Measurements from ENCODE around the gene ADCY9.

The ADCY9 gene

DNA sequence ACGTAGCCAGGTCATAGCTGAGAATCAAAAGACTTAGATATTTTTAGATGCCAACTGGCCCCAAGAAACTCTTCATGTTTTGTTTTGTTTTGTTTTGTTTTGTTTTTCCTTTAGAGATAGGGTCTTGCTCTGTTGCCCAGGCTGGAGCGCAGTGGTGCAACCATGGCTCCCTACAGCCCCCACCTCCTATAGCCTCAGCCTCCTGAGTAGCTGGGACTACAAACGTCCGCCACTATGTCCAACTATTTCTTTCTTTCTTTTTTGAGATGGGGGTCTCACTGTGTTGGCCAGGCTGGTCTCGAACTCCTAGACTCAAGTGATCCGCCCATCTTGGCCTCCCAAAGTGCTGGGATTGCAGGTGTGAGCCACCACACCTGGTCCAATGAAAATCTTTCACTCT lies 107.1 kb downstream of the ADCY9 start:
- no peak for DNase-seq (ENCODE audit: extremely low read depth, low read depth)
- TF ChIP-seq, protein P1, sequence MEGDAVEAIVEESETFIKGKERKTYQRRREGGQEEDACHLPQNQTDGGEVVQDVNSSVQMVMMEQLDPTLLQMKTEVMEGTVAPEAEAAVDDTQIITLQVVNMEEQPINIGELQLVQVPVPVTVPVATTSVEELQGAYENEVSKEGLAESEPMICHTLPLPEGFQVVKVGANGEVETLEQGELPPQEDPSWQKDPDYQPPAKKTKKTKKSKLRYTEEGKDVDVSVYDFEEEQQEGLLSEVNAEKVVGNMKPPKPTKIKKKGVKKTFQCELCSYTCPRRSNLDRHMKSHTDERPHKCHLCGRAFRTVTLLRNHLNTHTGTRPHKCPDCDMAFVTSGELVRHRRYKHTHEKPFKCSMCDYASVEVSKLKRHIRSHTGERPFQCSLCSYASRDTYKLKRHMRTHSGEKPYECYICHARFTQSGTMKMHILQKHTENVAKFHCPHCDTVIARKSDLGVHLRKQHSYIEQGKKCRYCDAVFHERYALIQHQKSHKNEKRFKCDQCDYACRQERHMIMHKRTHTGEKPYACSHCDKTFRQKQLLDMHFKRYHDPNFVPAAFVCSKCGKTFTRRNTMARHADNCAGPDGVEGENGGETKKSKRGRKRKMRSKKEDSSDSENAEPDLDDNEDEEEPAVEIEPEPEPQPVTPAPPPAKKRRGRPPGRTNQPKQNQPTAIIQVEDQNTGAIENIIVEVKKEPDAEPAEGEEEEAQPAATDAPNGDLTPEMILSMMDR (IDR thresholded peaks at IDR 0.05; ENCODE audit: low read depth, low read length): no peak

DNA sequence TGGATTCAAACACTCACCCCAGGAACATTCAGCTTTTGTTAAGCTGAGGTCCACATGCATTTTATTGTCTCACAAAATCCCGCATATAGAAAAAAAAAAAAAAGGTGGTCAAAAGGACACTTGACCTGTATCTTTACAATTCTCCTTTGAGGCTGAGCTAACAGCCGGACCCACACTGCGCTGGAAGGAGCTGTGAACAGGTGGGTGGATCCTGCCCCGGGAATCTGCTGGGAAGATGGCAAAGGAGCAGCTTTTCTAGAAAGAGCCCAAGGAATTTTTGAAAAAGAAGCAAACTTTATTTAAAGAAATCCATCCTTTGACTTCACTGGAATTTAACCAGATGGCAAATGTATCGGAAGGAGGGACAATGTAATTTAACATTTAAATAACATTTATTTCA lies 108.1 kb downstream of the ADCY9 start:
- TF ChIP-seq, protein P1 (IDR thresholded peaks at IDR 0.05; ENCODE audit: low read depth, low read length): no peak

DNA sequence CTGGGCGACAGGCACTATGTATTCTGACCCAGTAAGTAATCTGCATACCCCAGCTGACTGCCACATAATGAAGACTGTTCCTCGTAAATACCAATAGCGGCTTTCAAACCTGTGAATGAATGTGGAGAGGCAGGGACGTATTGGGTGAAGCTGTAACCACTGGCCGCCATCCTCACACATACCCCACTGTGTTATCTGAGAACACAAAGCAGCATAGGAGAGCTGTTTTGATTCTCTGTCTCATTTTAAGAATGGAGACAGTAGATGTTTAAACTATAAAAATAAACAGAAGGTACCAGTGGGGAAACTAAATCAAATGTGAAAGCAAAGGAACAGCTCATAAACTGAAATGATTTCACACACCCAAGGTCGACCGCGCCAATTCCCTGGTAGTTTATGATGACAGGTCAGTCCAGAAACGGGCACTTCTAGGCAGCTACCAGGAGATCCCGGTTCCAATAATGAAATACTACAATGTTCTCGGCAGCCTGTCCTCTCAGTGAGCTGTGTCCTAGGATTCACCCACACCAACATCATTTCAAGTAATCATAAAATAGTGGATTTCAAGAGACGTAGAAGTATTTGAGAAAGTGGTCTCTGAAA lies 109.7 kb downstream of the ADCY9 start:
- TF ChIP-seq, protein P1 (IDR thresholded peaks at IDR 0.05; ENCODE audit: low read depth, low read length): no peak
- no peak for DNase-seq (ENCODE audit: extremely low read depth, low read depth)

More for the DNA sequence above, 108.1 kb downstream of the ADCY9 start:
- no peak for DNase-seq (ENCODE audit: extremely low read depth, low read depth)

DNA sequence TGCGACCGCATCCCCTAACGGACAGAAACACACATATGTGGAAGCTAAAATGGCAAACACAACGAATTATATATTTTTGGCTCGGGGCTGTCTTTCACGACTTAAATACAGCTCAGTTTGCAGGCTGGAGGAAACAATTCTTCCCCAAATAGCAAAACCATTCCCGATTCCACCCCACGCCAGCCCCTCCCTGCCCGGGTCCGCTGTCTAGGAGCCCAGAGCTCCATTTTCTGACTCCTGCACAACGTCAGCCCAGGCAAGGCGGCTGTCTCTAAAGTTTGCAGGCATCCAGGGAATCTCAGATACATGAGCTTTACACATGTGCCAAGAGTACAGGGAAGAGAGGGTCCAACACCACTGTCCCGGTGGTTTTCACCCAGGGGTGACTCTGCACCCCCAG lies 110.5 kb downstream of the ADCY9 start:
- no peak for DNase-seq (ENCODE audit: extremely low read depth, low read depth)
- TF ChIP-seq, protein P1 (IDR thresholded peaks at IDR 0.05; ENCODE audit: low read depth, low read length): no peak

DNA sequence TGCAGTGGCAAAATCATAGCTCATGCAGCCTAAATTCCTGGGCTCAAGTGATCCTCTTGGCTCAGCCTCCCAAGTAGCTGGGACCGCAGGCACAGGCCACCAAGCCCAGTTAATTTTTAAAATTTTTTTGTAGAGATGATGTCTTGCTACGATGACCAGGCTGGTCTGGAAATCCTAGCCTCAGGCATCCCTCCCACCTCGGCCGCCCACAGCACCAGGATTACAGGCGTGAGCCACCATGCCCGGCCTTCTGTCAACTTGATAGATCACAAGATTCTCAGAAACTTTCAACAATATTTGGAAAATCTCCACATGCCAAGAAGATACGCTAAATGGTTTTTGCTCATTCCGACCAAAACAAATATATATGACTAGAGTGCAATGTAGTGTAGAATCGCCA lies 111.0 kb downstream of the ADCY9 start:
- TF ChIP-seq, protein P1 (IDR thresholded peaks at IDR 0.05; ENCODE audit: low read depth, low read length): no peak
- no peak for DNase-seq (ENCODE audit: extremely low read depth, low read depth)

DNA sequence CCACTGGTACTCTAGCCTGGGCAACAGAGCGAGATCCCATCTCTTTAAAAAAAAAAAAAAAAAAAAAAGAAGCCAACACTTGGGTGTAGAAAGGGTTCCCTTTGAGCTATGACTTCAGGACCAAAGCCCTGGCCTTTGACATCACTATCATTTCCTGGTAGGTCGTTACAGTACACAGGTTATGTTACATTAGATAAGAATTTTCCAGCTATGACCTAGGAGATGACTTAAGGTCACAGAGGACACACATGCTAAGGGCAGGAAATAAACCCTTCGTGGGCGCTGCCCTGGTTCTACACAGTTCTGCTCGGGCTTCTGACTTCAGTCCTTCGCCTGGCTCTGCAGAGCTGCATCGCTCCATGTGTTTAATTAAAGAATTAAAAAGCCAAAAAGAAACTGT lies 112.0 kb downstream of the ADCY9 start:
- TF ChIP-seq, protein P1 (IDR thresholded peaks at IDR 0.05; ENCODE audit: low read depth, low read length): no peak
- no peak for DNase-seq (ENCODE audit: extremely low read depth, low read depth)

DNA sequence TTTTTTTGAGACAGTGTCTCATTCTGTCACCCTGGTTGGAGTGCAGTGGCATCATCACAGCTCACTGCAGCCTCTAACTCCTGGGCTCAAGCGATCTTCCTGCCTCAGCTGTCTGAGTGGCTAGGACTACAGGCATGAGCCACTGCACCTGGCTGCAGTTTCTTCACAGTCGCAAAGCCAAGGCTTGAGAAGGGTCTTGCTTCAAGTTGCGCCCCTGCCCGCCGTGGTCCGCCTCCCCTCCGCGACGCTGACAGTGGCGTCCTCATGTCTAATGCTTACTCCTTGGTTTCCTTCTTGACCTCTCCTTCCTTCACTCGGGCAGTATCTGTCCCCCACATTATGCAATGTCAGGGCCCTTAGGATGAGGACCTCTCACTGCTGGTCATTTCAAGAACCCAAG lies 112.7 kb downstream of the ADCY9 start:
- TF ChIP-seq, protein P1 (IDR thresholded peaks at IDR 0.05; ENCODE audit: low read depth, low read length): no peak
- DNase-seq (ENCODE audit: extremely low read depth, low read depth): no peak
